GM12865 (cell line): Measurements from ENCODE around the gene PEX16.
"Not testable (repeated sequence)": the region's sequence is repeated elsewhere in the genome, so short reads cannot be mapped to it uniquely, and the experiment has no call there.

ENCODE experiments used
- DNase-seq: peaks from one replicate; pipeline ENCODE4 v3.0.0; 2010; ENCODE audit warnings: low read depth
- H3K4me3 ChIP-seq: 2 replicates; pipeline ENCODE4 v1.5.1; 2011; ENCODE audit warnings: mild to moderate bottlenecking, low read depth, low read length, control low read depth
- CTCF ChIP-seq: IDR thresholded peaks from 2 replicates; pipeline ENCODE4 v1.5.1; 2011; ENCODE audit warnings: low read length, control low read depth, low read depth, inconsistent platforms; ENCODE audit not compliant: insufficient read depth; ENCODE audit errors: missing control alignments

PEX16 gene

GRCh38 chr11:45900916-45901617 lies 16.6 kb downstream of the PEX16 start:
- no peak for DNase-seq
- TF ChIP-seq CTCF: no peak
- H3K4me3 ChIP-seq: no peak overlapping the region

GRCh38 chr11:45900175-45900800 lies 17.4 kb downstream of the PEX16 start:
- not testable (repeated sequence) for DNase-seq

GRCh38 chr11:45899448-45900174 lies 18.1 kb downstream of the PEX16 start:
- no peak overlapping the region for H3K4me3 ChIP-seq
- TF ChIP-seq CTCF: no peak
- peak; percentile 56 for DNase-seq

More at GRCh38 chr11:45900175-45900800, 17.4 kb downstream of the PEX16 start:
- H3K4me3 ChIP-seq: not testable (repeated sequence)

GRCh38 chr11:45899086-45899447 lies 18.6 kb downstream of the PEX16 start:
- DNase-seq: no peak
- no peak for TF ChIP-seq CTCF
- no peak overlapping the region for H3K4me3 ChIP-seq

- DNase-seq: no peak
- TF ChIP-seq CTCF: no peak
- H3K4me3 ChIP-seq: no peak overlapping the region
These were observed 20.1 kb downstream of the PEX16 start for GRCh38 chr11:45897556-45897955.

GRCh38 chr11:45896422-45896984 lies 21.2 kb downstream of the PEX16 start:
- TF ChIP-seq CTCF: no peak
- DNase-seq: no peak
- H3K4me3 ChIP-seq: no peak overlapping the region
